Esophagus (tissue), 2 donors: ENCODE data around the gene PARD6G. TPM values are rescaled to one million over a fixed set of nuclear protein-coding genes. Genes with fewer than 3 reads are reported as not detected.

Experiments
- H3K27ac ChIP-seq, 2 donors: one replicate each; pipeline ENCODE4 v1.5.1; 2013; ENCODE audit warnings: low read depth in 2 of 2, mild to moderate bottlenecking in 2 of 2, inconsistent platforms in 1 of 2, low read length in 1 of 2, moderate library complexity in 1 of 2
- H3K27me3 ChIP-seq, 2 donors: one replicate each; pipeline ENCODE4 v1.6.1; 2013; ENCODE audit warnings: low read length in 2 of 2, control low read depth in 1 of 2, mild to moderate bottlenecking in 1 of 2; ENCODE audit not compliant: insufficient read depth in 2 of 2, control insufficient read depth in 1 of 2
- H3K36me3 ChIP-seq, 2 donors: one replicate each; pipeline ENCODE4 v1.6.1; 2013; ENCODE audit warnings: low read length in 1 of 2; ENCODE audit not compliant: control insufficient read depth in 2 of 2, insufficient read depth in 2 of 2
- H3K4me1 ChIP-seq, 2 donors: one replicate each; pipeline ENCODE4 v1.6.1; 2013; ENCODE audit warnings: low read length in 1 of 2; ENCODE audit not compliant: control insufficient read depth in 2 of 2, insufficient read depth in 2 of 2
- H3K4me3 ChIP-seq, 2 donors: one replicate each; pipeline ENCODE4 v1.5.1; 2013; ENCODE audit warnings: low read length in 2 of 2, mild to moderate bottlenecking in 2 of 2, low read depth in 1 of 2, moderate library complexity in 1 of 2
- H3K9me3 ChIP-seq, 2 donors: one replicate each; pipeline ENCODE4 v1.6.1; 2013; ENCODE audit warnings: mild to moderate bottlenecking in 2 of 2, low read depth in 1 of 2, low read length in 1 of 2, moderate library complexity in 1 of 2; ENCODE audit not compliant: control insufficient read depth in 2 of 2, insufficient read depth in 1 of 2
- WGBS, 2 donors: extraction: QIAGEN DNeasy Blood & Tissue Kit; methylation state at CpG; one replicate each; pipeline ENCODE4 v1.1.7; 2013; 5-methylcytosine and 5-hydroxymethylcytosine counted together
- polyA plus RNA-seq, 2 donors: library from polyadenylated mRNA; stranded (reverse); fragments of 200-250 nt; gene quantifications; one replicate each; pipeline ENCODE4 v1.2.3, GENCODE V29; 2013
- donor health status: healthy with polysubstance abuse.
- donor health status: Bipolar disorder and iron deficiency.

Gene PARD6G
- polyA plus RNA-seq, 2 donors, result 10.9 to 15.9 TPM

DNA sequence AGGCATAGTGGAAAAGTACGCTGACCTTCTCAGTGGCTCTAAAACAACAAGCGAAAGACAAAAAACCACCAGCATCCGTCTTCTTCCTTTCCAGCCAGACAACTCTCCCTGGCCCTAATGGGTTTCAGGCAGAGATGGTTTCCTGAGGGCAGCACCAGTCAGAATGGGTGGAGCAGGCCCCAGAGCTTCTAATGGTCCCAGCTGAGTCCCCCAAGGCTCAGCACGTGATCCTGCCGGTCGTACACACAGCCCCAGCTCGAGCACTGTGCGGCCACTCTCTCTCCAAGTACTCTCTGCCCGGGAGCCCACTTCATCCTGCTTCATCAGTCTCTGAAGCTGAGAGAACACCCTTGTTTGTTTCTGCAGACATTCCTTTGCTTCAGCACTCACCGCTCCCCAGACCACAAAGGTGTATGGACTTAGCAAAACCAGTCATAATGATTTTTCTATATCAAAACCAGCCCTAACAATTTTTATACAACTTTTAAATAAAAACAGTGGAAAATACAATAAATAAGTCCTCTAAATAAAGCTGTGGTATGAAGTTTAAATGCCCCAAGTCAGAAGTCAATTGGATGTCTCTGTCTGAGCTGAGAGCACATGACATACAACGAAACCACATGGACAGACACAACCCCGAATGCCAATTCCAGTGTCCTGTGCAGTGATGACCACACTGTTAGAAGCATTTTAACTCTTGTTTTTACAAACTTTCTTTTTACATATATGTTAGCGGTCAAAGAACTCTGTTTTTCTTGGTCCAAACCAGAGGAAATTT, 63.9 kb downstream of the PARD6G start:
- H3K4me1 ChIP-seq, result peaks cover 3 to 39% of the 10 kb centered on the region in 2 donors
- no peaks in the 10 kb centered on the region for H3K27me3 ChIP-seq
- peaks cover 0 to 3% of the 10 kb centered on the region in 2 donors for H3K36me3 ChIP-seq
- 71 to 75% methylated on average over 13 of the region's 13 CpGs for WGBS, 2 donors
- peak overlapping the region in 1 of 2 donors; percentile 6 for H3K27ac ChIP-seq
- H3K9me3 ChIP-seq, result no peaks in the 10 kb centered on the region
- no peak overlapping the region for H3K4me3 ChIP-seq

DNA sequence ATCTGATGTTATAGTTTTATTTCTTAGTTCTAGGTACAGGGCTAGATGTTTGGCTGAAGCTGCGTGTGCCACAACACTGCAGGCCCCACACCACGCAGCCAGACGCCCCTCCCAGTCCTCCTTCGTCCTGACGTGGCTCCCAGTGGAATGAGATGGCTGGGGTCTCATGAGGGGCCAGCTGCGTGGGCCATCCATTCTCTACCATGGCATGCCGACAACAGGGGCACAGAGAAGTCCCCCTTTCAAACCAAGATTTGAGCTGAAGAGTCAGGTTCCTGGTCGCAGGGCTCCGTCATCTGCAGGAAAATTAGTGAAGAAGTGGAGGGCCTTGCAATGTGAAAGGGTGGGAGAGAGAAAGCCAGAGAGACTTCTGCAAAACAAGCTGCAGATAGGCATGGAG, 64.5 kb downstream of the PARD6G start:
- Histone ChIP-seq H3K36me3 (peaks cover 0 to 3% of the 10 kb centered on the region in 2 donors), H3K27me3 (no peaks in the 10 kb centered on the region), H3K4me1 (peaks cover 3 to 39% of the 10 kb centered on the region in 2 donors), H3K9me3 (no peaks in the 10 kb centered on the region), H3K27ac (no peak overlapping the region), H3K4me3 (no peak overlapping the region)
- WGBS, 2 donors, result 80 to 84% methylated on average over 9 of the region's 9 CpGs

DNA sequence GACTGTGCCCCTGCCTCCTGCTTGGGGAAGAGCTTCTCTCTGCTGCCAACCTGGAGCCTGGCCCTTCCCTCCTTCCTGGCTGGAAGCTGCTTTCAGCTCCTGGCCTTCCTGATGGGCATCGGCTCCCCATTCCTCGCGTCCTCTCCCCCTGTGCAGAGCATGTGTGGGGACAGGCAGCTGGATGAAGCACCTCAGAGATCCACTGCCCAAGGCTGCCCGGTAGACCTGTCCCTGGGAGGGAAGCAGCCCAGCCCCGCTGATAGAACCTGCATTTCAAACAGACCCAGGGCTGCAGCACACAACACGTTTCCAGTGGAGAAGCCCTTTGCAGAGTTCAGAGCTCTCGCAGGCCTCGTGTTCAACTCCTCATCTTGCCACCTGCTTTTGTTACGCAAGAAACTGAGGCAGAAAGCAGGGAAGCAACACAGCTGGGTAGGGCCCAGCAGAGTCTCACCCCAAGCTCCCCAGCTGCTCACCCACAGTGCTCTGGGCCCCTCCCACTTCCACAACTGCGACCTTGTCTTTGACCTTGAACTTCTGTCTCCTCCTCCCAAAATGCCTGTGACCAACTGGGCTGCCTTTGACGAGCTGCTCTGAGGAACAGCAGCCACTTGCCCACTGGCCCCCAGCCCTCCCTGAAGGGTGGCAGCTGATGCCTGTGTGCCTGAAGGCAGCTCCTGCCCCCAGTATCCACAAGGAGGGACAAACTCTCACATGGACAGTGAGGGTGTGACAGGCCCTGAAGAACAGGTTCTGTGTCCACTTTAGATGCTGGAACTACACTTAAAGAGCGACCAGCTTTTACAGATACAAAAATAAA, 65.5 kb downstream of the PARD6G start:
- Histone ChIP-seq H3K27me3 (no peaks in the 10 kb centered on the region), H3K9me3 (no peaks in the 10 kb centered on the region), H3K4me1 (peaks cover 3 to 46% of the 10 kb centered on the region in 2 donors), H3K4me3 (no peak overlapping the region), H3K36me3 (peaks cover 0 to 3% of the 10 kb centered on the region in 2 donors), H3K27ac (peak overlapping the region; percentile 37 to 71)
- 63 to 65% methylated on average over 12 of the region's 12 CpGs for WGBS, 2 donors

DNA sequence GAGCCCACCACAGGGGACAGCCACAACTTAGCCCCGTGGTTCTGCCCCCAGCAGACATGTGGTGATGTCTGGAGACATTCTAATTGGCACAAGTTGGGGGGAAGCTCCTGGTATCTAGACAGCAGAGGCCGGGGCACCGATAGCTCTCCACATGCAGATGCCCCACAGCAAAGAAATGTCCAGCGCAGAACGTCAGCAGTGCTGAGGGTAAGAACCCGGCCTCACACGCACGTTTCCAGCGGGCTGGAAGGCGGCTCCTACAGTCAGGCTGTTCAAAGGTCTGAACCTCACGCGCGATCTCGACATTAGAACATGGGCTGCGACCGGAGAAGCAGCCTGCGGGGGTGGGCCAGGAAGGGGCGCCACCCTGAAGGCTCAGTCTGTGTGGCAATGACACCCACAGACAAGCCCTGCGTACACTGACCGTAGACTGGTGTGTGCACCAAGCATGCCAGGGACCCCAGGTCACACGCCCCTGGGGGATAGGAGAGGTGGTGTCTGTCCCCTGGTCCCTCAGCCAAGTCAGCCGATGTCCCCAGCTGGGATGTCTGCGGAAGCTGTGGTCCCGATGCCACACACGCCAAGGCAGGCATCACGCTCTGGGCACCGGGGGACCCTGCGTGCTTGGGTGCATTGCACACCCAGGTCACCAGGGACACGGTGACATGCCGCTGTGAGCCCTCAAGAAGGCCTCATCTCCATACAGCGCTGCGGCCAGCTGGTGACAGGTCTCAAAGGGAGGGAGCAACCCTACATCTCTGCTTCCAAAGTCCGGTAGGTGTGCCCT, 66.3 kb downstream of the PARD6G start:
- Histone ChIP-seq H3K27ac (peak overlapping the region; percentile 60 to 72), H3K9me3 (no peaks in the 10 kb centered on the region), H3K36me3 (peaks cover 0 to 3% of the 10 kb centered on the region in 2 donors), H3K27me3 (no peaks in the 10 kb centered on the region), H3K4me3 (no peak overlapping the region), H3K4me1 (peaks cover 5 to 49% of the 10 kb centered on the region in 2 donors)
- WGBS, 2 donors, result 88% methylated on average over 33 of the region's 33 CpGs

DNA sequence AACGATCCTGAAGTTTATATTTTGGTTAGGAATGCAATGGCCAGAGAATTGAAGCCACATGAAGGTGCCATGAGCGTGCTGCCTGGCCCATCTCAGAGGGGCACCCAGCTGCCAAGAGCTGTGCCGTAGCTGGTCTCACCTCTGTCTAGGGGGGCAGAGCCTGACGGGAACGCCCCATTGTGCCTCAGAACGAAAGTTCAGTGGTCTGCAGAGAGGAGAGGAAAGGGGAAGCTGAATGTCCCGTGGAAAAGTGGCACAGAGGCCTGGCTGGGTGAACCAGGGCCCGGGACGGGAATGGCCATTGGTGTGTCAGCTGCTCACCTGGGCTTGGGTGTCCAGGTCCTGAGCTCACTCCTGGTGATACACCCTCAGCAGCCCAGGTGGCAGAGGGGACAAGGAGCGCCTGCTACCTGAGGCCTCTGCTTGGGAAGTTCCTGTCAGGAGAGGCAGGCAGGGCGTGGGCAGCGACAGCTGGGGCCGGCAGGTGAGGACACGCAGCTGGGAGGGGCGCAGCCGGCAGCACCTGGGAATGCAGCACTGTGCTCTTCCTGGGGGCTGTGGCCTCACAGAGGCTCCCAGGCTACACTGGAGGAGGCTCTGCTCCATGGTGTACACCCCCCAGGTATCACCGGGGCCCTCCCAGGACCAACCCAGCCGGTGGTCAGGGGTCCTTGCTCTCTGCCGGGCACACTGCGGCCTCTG, 67.3 kb downstream of the PARD6G start:
- 50 to 64% methylated on average over 20 of the region's 20 CpGs for WGBS, 2 donors
- Histone ChIP-seq H3K4me3 (no peak overlapping the region), H3K4me1 (peaks cover 5 to 53% of the 10 kb centered on the region in 2 donors), H3K27me3 (no peaks in the 10 kb centered on the region), H3K27ac (peak overlapping the region; percentile 87 to 88), H3K36me3 (peaks cover 0 to 3% of the 10 kb centered on the region in 2 donors), H3K9me3 (no peaks in the 10 kb centered on the region)

DNA sequence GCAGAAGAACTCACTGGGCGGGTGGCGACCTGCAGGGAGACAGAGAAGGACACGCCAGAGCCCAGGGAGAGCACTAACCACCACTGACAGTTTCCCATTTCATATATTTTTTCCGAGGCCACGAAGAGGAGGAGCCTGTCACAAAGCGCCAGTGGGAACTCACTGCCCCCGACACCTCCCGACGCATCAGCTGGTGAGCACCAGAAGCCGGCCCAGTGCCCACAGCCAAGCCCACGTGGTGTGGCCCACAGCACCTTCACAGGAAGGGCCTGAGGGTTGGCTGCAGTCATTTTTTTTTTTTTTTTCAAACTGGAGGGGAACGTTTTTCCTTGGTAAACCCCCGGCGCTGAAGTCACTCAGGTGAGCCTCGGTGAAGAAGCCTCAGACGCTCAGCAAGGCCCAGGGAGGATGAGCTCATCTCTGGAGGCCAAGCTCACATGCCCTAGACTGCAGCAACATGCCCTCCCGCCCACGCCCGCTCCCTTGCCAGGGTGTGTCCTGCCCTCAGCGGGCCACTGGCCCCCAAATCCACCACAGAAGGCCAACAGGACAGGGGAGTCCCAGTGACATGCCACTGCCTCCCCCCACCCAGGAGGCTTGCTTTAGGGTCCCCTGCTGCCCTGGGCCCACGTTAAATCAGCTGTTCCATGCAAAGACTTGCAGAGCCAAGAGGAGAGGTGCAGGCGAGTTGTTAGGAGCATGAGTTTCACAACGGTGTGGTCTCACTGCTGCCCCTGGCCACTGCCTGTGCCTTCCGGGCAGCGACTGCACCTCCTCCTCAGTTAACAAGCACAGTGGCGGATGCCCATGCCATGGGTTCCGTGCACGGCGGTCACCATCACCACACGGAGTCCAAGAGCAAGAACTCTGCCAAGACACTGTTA, 68.1 kb downstream of the PARD6G start:
- Histone ChIP-seq H3K9me3 (no peaks in the 10 kb centered on the region), H3K4me3 (no peak overlapping the region), H3K27me3 (no peaks in the 10 kb centered on the region), H3K27ac (peak overlapping the region; percentile 87 to 88), H3K36me3 (peaks cover 0 to 3% of the 10 kb centered on the region in 2 donors), H3K4me1 (peaks cover 5 to 53% of the 10 kb centered on the region in 2 donors)
- WGBS, 2 donors, result 54 to 79% methylated on average over 30 of the region's 30 CpGs

DNA sequence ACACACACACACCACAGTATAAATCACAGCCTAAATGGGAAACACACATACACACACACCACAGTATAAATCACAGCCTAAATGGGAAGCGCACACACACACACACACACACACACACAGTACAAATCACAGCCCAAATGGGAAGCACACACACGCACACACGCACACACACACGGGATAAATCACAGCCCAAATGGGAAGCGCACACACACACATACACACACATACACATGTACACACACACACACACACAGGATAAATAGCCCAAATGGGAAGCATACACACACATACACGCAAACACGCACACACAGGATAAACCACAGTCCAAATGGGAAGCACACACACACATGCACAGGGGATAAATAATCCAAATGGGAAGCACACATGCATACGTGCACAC, 70.2 kb downstream of the PARD6G start:
- Histone ChIP-seq H3K27me3 (no peaks in the 10 kb centered on the region), H3K36me3 (peaks cover 0 to 2% of the 10 kb centered on the region in 2 donors), H3K27ac (no peak overlapping the region), H3K4me3 (no peak overlapping the region), H3K4me1 (peaks cover 5 to 52% of the 10 kb centered on the region in 2 donors), H3K9me3 (no peaks in the 10 kb centered on the region)
- 83 to 89% methylated on average over 8 of the region's 8 CpGs for WGBS, 2 donors

DNA sequence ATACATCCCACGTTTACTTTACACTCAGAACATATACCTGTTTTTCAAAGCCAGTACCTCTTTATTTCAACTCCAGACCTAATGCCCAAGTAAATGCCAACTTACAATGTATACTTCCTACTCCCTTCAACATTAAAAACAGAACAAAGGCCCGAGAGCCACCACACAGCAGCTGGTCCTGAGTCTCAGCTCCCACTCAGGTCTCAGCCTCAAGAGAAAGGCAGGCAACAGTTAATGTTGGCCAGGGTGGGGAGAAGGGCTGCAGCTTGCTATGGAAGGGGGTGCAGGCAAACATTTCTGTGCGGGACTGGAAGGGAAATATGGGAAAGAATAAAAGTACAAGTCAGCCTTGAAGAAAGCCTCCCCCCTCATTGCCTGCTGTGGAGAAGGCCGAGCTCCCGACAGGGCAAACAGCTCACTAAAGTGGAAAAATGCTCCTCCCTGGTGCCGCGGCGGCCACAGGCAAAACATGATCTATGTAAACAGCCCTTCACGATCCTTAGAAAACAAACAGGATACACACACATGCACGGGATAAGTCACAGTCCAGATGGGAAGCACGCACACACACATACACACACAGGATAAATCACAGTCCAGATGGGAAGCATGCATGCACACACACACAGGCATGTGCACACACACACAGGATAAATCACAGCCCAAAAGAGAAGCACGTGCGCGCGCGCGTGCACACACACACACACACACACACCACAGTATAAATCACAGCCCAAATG, 70.8 kb downstream of the PARD6G start:
- 53 to 56% methylated on average over 17 of the region's 17 CpGs for WGBS, 2 donors
- Histone ChIP-seq H3K27ac (peak overlapping the region in 1 of 2 donors; percentile 0), H3K4me1 (peaks cover 2 to 46% of the 10 kb centered on the region in 2 donors)

More for the DNA sequence above, 70.8 kb downstream of the PARD6G start:
- no peak overlapping the region for H3K4me3 ChIP-seq
- H3K36me3 ChIP-seq, result no peaks in the 10 kb centered on the region
- H3K27me3 ChIP-seq, result no peaks in the 10 kb centered on the region
- no peaks in the 10 kb centered on the region for H3K9me3 ChIP-seq
